ENCODE data around the gene JAG1. TPM values are rescaled to one million over a fixed set of nuclear protein-coding genes. Genes with fewer than 3 reads are reported as not detected.

Gene JAG1
- total and polyA plus RNA-seq, 4 donors: 11.9 to 70.3 (median 46.8) TPM

DNA sequence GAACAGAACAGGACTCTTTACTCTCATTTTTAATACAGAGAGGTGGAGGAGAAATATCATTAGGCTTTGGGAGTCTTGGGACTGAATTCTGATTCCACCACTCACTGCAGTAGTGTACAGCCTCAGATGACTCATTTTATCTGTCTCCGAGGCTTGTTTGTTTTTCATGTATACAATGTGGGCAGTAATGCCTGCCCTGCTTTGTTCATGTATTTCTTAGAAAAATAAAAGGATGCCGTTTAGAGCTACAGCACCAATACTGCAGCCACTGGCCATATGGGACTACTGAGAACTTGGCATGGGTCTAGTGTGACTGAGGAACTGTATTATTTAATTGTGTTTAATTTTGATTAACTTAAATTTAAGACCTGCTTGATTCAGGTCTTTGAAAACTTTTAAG lies 41.2 kb upstream of the JAG1 start:
- ATAC-seq (ENCODE audit: insufficient read depth, low FRiP score) (no peak), DNase-seq (no peak)
- H3K9me3 ChIP-seq (ENCODE audit: control insufficient read depth in 4 of 4, insufficient read depth in 3 of 4, low read length in 3 of 4): no peaks in the 10 kb centered on the region
- H3K27me3 ChIP-seq (ENCODE audit: control insufficient read depth in 3 of 3, insufficient read depth in 3 of 3, low read length in 2 of 3): no peaks in the 10 kb centered on the region
- no peak overlapping the region for H3K9ac ChIP-seq (ENCODE audit: insufficient read depth in 1 of 2, low read length in 2 of 2)
- H3K4me1 ChIP-seq (ENCODE audit: control insufficient read depth in 5 of 5, insufficient read depth in 5 of 5, low read length in 5 of 5): peaks cover 0 to 32% (median 12%) of the 10 kb centered on the region in 5 donors
- WGBS, 2 donors: 54 to 78% methylated on average over 2 of the region's 2 CpGs
- H3K36me3 ChIP-seq (ENCODE audit: control insufficient read depth in 4 of 4, insufficient read depth in 4 of 4, low read length in 4 of 4): no peaks in the 10 kb centered on the region
- no peak overlapping the region for H3K4me3 ChIP-seq
- TF ChIP-seq, protein P1, sequence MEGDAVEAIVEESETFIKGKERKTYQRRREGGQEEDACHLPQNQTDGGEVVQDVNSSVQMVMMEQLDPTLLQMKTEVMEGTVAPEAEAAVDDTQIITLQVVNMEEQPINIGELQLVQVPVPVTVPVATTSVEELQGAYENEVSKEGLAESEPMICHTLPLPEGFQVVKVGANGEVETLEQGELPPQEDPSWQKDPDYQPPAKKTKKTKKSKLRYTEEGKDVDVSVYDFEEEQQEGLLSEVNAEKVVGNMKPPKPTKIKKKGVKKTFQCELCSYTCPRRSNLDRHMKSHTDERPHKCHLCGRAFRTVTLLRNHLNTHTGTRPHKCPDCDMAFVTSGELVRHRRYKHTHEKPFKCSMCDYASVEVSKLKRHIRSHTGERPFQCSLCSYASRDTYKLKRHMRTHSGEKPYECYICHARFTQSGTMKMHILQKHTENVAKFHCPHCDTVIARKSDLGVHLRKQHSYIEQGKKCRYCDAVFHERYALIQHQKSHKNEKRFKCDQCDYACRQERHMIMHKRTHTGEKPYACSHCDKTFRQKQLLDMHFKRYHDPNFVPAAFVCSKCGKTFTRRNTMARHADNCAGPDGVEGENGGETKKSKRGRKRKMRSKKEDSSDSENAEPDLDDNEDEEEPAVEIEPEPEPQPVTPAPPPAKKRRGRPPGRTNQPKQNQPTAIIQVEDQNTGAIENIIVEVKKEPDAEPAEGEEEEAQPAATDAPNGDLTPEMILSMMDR (IDR thresholded peaks at IDR 0.05; ENCODE audit: control extremely low read depth, extremely low read depth): no peak
- H3K27ac ChIP-seq (ENCODE audit: low read depth in 1 of 2, low read length in 1 of 2): no peak overlapping the region

DNA sequence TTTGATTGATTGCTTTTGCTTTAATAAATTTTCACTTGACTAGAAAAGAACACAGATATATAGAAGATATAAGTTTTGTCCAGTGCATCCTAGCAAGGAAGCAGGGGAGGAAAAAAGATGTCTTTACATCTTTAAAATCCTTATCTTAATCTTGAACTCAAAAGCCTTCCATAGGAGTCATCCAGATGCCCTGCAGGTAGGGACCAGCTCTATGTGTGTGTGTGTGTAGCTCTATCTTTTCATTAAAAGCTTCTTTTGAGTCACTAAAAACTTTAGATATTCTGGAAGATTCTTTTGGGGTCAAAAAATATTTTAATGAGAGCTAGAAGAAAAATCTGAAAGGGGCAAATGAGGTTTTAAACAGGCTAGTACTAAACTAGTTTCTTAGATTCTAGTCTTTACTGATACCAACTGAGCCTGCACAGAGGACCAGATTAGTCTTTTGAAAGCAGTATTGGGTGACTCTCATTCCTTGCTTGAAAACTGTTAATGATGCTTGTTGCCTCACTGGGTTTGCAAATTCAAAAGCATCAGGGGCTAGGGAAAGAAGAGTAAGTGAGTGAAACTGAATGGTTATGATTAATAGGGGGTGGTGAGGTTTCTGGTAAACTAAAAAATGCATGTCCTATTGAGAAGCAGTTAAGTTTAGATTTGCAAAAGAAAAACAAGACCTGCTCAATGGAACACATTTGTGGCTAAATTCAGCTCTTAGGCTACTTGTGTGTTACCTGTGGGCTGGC lies 40.6 kb upstream of the JAG1 start:
- Histone ChIP-seq H3K36me3 (ENCODE audit: control insufficient read depth in 4 of 4, insufficient read depth in 4 of 4, low read length in 4 of 4) (no peaks in the 10 kb centered on the region), H3K9me3 (ENCODE audit: control insufficient read depth in 4 of 4, insufficient read depth in 3 of 4, low read length in 3 of 4) (no peaks in the 10 kb centered on the region), H3K4me1 (ENCODE audit: control insufficient read depth in 5 of 5, insufficient read depth in 5 of 5, low read length in 5 of 5) (peaks cover under 1 to 32% (median 12%) of the 10 kb centered on the region in 5 donors), H3K27ac (ENCODE audit: low read depth in 1 of 2, low read length in 1 of 2) (no peak overlapping the region), H3K4me3 (no peak overlapping the region), H3K27me3 (ENCODE audit: control insufficient read depth in 3 of 3, insufficient read depth in 3 of 3, low read length in 2 of 3) (no peaks in the 10 kb centered on the region), H3K9ac (ENCODE audit: insufficient read depth in 1 of 2, low read length in 2 of 2) (no peak overlapping the region)
- ATAC-seq (ENCODE audit: insufficient read depth, low FRiP score) (no peak), DNase-seq (no peak)
- TF ChIP-seq, protein P1 (IDR thresholded peaks at IDR 0.05; ENCODE audit: control extremely low read depth, extremely low read depth): no peak

DNA sequence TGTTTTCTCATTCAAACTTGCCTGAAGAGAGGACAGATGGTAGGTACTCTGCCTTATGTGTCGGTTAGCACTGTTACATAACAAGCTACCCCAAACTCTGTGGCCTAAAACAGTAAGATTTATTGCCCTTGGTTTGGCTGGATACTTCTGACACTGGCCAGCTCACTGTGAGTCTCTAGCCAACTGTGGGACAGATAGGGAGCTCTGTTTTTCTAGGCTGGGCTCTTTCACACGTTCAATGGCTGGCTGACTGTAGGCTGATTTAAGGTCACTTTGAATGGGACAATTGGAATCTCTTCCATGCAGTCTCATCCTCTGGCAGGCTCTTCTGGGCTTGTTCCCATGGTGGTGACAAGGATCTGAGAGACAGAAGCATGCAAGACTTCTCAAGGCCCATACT lies 39.4 kb upstream of the JAG1 start:
- Histone ChIP-seq H3K4me1 (ENCODE audit: control insufficient read depth in 5 of 5, insufficient read depth in 5 of 5, low read length in 5 of 5) (peaks cover 1 to 32% (median 12%) of the 10 kb centered on the region in 5 donors), H3K4me3 (no peak overlapping the region), H3K27ac (ENCODE audit: low read depth in 1 of 2, low read length in 1 of 2) (no peak overlapping the region), H3K9me3 (ENCODE audit: control insufficient read depth in 4 of 4, insufficient read depth in 3 of 4, low read length in 3 of 4) (no peaks in the 10 kb centered on the region), H3K9ac (ENCODE audit: insufficient read depth in 1 of 2, low read length in 2 of 2) (no peak overlapping the region), H3K36me3 (ENCODE audit: control insufficient read depth in 4 of 4, insufficient read depth in 4 of 4, low read length in 4 of 4) (no peaks in the 10 kb centered on the region), H3K27me3 (ENCODE audit: control insufficient read depth in 3 of 3, insufficient read depth in 3 of 3, low read length in 2 of 3) (no peaks in the 10 kb centered on the region)
- no peak for ATAC-seq (ENCODE audit: insufficient read depth, low FRiP score)
- no peak for DNase-seq
- WGBS, 2 donors: 78 to 89% methylated on average over 2 of the region's 2 CpGs
- TF ChIP-seq, protein P1 (IDR thresholded peaks at IDR 0.05; ENCODE audit: control extremely low read depth, extremely low read depth): no peak
